GM12878 (cell line): ENCODE data around the gene CTIF. TPM values are rescaled to one million over a fixed set of nuclear protein-coding genes. Genes with fewer than 3 reads are reported as not detected.

ENCODE experiments used
- ATF7 ChIP-seq: fragments of 450-650 bp; IDR thresholded peaks from 2 replicates; pipeline ENCODE4 v1.6.1; 2016; ENCODE audit warnings: low read depth, mild to moderate bottlenecking
- CBX5 ChIP-seq: sonication (generic); IDR thresholded peaks from 2 replicates; pipeline ENCODE4 v1.6.1; 2016; ENCODE audit warnings: low read depth, moderate library complexity, mild to moderate bottlenecking, inconsistent platforms
- CEBPB ChIP-seq, 2 experiments: fragments of 150-350 bp in 1 of 2; IDR thresholded peaks; 2 replicates each; pipeline ENCODE4 v1.6.1; 2012 to 2014; ENCODE audit warnings: low read depth in 2 of 2, low read length in 2 of 2, borderline replicate concordance in 1 of 2, inconsistent platforms in 1 of 2
- EP300 ChIP-seq, 2 experiments: fragments of 150-350 bp in 1 of 2; IDR thresholded peaks; 2 replicates each; pipeline ENCODE4 v1.6.1; 2011 to 2012; ENCODE audit warnings: low read depth in 2 of 2, low read length in 2 of 2, borderline replicate concordance in 1 of 2, improper control_type of control experiment in 1 of 2, inconsistent platforms in 1 of 2; ENCODE audit not compliant: control insufficient read depth in 1 of 2
- ESRRA ChIP-seq: IDR thresholded peaks from 2 replicates; pipeline ENCODE4 v1.6.1; 2012; ENCODE audit warnings: mild to moderate bottlenecking, low read length, improper control_type of control experiment
- FOXK2 ChIP-seq: fragments of 450-650 bp; IDR thresholded peaks from 2 replicates; pipeline ENCODE4 v1.6.1; 2017; ENCODE audit warnings: mild to moderate bottlenecking, moderate library complexity
- HCFC1 ChIP-seq: fragments of 150-350 bp; IDR thresholded peaks from 2 replicates; pipeline ENCODE4 v1.6.1; 2014; ENCODE audit warnings: low read length
- RELA ChIP-seq: fragments of 450-650 bp; IDR thresholded peaks from 2 replicates; pipeline ENCODE4 v1.8.0; 2014; ENCODE audit warnings: borderline replicate concordance; ENCODE audit not compliant: partially characterized antibody
- RUNX3 ChIP-seq: IDR thresholded peaks from 2 replicates; pipeline ENCODE4 v1.6.1; 2012; ENCODE audit warnings: low read length, inconsistent platforms
- SMAD1 ChIP-seq: fragments of 450-650 bp; IDR thresholded peaks from 2 replicates; pipeline ENCODE4 v1.6.1; 2018; ENCODE audit warnings: mild to moderate bottlenecking, low read depth; ENCODE audit not compliant: partially characterized antibody
- SPI1 ChIP-seq: IDR thresholded peaks from 2 replicates; pipeline ENCODE4 v1.6.1; 2011; ENCODE audit warnings: low read depth, mild to moderate bottlenecking, low read length, moderate library complexity, borderline replicate concordance; ENCODE audit not compliant: insufficient read depth
- TCF7 ChIP-seq: IDR thresholded peaks from 2 replicates; pipeline ENCODE4 v1.6.1; 2014; ENCODE audit warnings: antibody characterized with exemption, borderline replicate concordance
- ZBED1 ChIP-seq: IDR thresholded peaks from 2 replicates; pipeline ENCODE4 v1.6.1; 2016; ENCODE audit warnings: borderline replicate concordance
- polyA plus RNA-seq, 11 experiments: library from polyadenylated mRNA; depleted of rRNA in 4 of 11; unstranded in 6 of 11; stranded (reverse) in 5 of 11; fragments of >200 nt; fragmentation: Nextera tagmentation in 4 of 11; fragmentation: Illumina TruSeq in 1 of 11; extraction: Ambion mirVana in 4 of 11; extraction: Trizol in 1 of 11; gene quantifications; 1 replicate in 1 of 11; 2 replicates in 10 of 11; pipeline versions ENCODE4 v1.2.1 to v1.2.3, GENCODE V29; 2011 to 2016; ENCODE audit warnings: inconsistent platforms in 2 of 11, missing spikeins in 2 of 11, low read depth in 1 of 11
- total RNA-seq, 4 experiments: library from RNA; depleted of rRNA in 3 of 4; stranded (reverse); fragments of >200 nt in 3 of 4; fragmentation: Illumina TruSeq in 1 of 4; extraction: Trizol in 1 of 4; gene quantifications; 2 replicates each; pipeline versions ENCODE4 v1.2.1 to v1.2.3, GENCODE V29; 2013 to 2021
- TF ChIP-seq, protein P1 (sequence below): fragments of 450-650 bp; IDR thresholded peaks from 2 replicates; pipeline ENCODE4 v1.6.1; 2017; ENCODE audit warnings: mild to moderate bottlenecking, low read depth, inconsistent platforms; ENCODE audit not compliant: poor library complexity, severe bottlenecking
- TF ChIP-seq, protein P2 (sequence below): IDR thresholded peaks from 2 replicates; pipeline ENCODE4 v1.6.1; 2012; ENCODE audit warnings: low read length, inconsistent platforms
- TF ChIP-seq, protein P3 (sequence below): IDR thresholded peaks from 2 replicates; pipeline ENCODE4 v1.6.1; 2011; ENCODE audit warnings: low read depth, mild to moderate bottlenecking, low read length, moderate library complexity, borderline replicate concordance; ENCODE audit errors: extremely low read depth

Gene CTIF
- total and polyA plus RNA-seq, 10 of the 15 experiments (the other 5 are each of a cell fraction or from before 2014, with no cell fraction given): 0.06 to 11.6 (median 2.5) TPM

DNA sequence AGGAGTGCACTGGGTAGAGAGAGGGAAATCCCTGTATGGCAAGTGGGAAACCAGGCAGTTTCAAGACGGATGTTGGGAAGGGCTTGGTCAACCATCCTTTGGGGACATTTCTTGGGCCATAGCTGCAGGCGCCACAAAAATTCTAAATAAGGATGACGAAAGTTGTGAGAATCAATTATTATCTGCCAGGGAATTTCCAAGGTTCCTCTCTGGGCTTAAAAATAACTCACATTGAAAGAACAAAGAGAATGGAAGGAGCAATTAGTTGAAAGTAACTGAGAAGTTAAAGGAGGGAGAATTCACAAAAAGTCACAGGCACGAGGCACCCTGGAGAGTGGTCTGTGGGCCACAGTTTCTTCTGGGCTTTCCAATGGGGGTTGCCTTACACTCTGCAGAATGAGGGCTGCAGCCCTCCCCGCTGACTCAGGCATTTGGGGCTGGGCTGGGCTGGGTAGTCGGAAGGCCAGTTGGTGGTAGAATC is 216.2 kb downstream of the CTIF start (continued):
- TF ChIP-seq, protein P1, sequence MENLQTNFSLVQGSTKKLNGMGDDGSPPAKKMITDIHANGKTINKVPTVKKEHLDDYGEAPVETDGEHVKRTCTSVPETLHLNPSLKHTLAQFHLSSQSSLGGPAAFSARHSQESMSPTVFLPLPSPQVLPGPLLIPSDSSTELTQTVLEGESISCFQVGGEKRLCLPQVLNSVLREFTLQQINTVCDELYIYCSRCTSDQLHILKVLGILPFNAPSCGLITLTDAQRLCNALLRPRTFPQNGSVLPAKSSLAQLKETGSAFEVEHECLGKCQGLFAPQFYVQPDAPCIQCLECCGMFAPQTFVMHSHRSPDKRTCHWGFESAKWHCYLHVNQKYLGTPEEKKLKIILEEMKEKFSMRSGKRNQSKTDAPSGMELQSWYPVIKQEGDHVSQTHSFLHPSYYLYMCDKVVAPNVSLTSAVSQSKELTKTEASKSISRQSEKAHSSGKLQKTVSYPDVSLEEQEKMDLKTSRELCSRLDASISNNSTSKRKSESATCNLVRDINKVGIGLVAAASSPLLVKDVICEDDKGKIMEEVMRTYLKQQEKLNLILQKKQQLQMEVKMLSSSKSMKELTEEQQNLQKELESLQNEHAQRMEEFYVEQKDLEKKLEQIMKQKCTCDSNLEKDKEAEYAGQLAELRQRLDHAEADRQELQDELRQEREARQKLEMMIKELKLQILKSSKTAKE: peak; percentile 77
- TF ChIP-seq RELA (peak; percentile 96), TCF7 (no peak; the same call in 1 of the 2 replicates), SPI1 (peak; percentile 22; the same call in 1 of the 2 replicates), SMAD1 (no peak), CEBPB (IDR thresholded peaks at IDR 0.05; ENCODE audit: borderline replicate concordance in 1 of 2, low read depth in 2 of 2, low read length in 2 of 2) (0 out of 4 replicates have a peak, but pooled peaks of 1 of the 2 experiments have one; percentile 25), ESRRA (no peak), ATF7 (peak; percentile 74), EP300 (IDR thresholded peaks at IDR 0.05; ENCODE audit: borderline replicate concordance in 1 of 2, control insufficient read depth in 1 of 2, low read depth in 2 of 2, low read length in 2 of 2) (peak; percentile 59 to 77; a peak in 3 of 4 replicates), CBX5 (no peak), FOXK2 (no peak), HCFC1 (no peak), RUNX3 (peak; percentile 88), ZBED1 (peak; percentile 64; the same call in 1 of the 2 replicates)
- TF ChIP-seq, protein P2, sequence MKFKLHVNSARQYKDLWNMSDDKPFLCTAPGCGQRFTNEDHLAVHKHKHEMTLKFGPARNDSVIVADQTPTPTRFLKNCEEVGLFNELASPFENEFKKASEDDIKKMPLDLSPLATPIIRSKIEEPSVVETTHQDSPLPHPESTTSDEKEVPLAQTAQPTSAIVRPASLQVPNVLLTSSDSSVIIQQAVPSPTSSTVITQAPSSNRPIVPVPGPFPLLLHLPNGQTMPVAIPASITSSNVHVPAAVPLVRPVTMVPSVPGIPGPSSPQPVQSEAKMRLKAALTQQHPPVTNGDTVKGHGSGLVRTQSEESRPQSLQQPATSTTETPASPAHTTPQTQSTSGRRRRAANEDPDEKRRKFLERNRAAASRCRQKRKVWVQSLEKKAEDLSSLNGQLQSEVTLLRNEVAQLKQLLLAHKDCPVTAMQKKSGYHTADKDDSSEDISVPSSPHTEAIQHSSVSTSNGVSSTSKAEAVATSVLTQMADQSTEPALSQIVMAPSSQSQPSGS: peak; percentile 91
- TF ChIP-seq, protein P3, sequence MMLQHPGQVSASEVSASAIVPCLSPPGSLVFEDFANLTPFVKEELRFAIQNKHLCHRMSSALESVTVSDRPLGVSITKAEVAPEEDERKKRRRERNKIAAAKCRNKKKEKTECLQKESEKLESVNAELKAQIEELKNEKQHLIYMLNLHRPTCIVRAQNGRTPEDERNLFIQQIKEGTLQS: no peak
